ENCODE measurements around the gene HOXD9. TPM values are rescaled to one million over a fixed set of nuclear protein-coding genes. Genes with fewer than 3 reads are reported as not detected.

Gene HOXD9
- total RNA-seq, 2 donors from 2014 or later: not detected

DNA sequence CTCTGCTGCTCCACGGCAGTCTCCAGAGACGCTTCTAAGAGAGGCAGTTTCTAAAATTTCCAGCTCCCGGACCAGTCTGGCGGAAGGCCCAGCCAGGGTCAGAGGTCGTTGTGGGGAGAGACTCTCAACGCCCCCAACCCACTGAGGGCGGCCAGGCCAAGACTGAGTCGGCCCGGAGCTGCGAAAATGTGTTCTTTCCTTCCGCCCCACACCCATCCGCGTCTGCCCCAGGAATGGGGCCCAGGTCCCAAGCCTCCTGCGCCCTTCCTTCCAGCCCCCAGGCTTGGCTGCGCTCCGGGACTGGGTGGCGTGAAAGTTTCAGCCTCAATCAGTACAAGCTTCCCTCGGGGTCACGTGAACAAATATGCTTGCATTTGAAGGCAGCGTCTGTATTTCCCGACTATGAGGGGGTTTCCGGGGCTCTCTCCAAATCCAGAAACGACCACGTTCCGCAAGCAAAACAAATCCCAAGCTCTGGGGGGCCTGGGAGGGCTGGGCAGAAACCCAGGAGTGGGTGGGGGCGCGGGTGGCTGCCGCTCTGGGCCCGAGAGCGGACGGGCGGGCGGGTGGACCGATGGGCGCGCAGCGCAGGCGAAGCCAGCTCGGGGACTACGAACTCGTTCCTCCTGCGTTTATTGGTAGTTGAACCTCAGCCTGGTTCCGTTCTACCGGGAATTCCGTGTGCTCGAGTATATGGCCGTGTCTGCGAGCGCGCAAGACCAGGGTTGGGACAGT is 37.9 kb downstream of the HOXD9 start:
- Mint-ChIP-seq H3K36me3 (ENCODE audit: low read depth) (peaks cover 6% of the 10 kb centered on the region), H3K4me3 (no peak overlapping the region), H3K27ac (no peak overlapping the region), H3K27me3 (peaks cover 61% of the 10 kb centered on the region), H3K4me1 (peaks cover 4% of the 10 kb centered on the region), H3K9me3 (peaks cover 3% of the 10 kb centered on the region)
- ATAC-seq (replicated peaks): no peak

GRCh38 chr2:176160986-176161824 is 38.7 kb downstream of the HOXD9 start:
- Mint-ChIP-seq H3K36me3 (ENCODE audit: low read depth) (peaks cover 6% of the 10 kb centered on the region), H3K27ac (no peak overlapping the region), H3K4me1 (peaks cover 4% of the 10 kb centered on the region), H3K9me3 (peaks cover 3% of the 10 kb centered on the region), H3K4me3 (no peak overlapping the region), H3K27me3 (peaks cover 62% of the 10 kb centered on the region)
- ATAC-seq (replicated peaks): no peak

DNA sequence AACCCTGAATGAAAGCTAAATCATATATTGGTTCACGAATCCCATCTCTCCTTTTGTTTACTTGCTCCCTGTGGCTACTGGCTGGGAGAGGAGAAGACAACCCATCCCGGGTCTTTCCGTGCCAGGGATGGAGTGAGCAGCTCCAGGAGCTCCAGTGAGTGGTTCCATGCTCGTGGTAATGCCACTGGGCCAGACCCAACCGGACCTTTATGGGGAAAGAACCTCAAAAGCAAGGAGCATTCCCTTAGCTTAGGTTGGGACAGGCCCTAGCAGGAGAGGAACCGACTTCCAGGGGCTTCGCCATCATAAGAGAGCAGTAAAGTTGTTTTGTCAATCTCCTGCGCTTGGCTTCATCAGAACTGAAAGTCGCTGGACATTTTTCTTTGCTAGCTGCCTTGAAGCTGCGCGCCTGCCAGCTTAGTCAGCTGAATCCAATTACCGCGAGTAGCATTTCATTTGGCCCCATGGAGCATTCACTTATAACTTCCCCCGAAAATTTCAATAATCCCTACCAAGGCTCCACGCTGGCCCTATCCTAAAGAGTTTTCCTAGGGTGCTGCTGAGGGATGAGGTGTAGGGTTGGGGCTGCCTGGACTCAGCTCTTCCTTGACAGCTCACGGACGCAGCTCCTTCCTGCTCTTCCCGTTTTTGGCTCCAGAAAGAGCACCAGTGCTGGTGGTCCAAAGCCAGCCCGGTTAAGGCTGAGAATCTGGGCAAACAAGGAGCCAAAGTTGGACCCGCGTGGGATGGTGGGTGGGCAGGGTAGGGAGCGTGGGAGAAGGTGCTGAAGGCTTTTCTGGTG is 39.5 kb downstream of the HOXD9 start:
- no peak for ATAC-seq (replicated peaks)

DNA sequence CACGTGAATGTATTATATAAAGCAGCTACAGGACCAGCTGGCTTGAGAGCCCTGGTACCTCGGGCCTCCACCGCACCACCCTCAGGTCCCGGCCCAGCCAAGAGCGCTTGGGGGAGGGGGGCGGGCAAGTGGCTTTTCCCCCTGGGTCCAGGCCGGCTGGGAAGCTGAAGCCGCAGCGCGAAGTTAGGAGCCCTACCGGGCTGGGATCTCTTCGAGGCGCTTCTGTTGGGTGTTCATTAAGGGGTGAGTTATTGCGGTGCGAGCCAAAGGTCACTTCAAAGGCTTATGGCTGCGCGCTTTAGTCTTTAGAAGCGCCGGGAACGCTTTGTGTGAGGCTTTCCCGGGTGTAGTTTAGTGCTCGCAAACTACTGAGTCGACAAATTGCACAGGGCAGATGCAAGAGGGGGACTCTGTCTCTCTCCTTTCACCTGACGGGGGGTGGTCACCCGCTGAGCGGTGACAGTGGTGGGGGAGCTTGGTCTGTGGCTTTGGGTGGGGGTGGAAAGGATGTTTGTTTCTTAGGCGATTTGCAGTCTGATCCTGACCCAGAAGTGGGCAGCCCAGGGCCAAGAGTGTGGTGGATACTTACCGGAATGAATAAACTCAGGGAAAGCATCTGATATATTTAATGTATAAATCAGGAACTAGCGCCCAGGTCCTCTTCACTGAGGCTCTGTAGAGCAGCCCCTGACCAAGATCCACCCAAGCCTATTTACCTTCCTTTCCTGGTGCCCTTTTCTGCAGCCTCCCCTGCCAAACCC is 40.6 kb downstream of the HOXD9 start:
- no peak for ATAC-seq (replicated peaks)
- Mint-ChIP-seq H3K4me1 (peaks cover 4% of the 10 kb centered on the region), H3K9me3 (peaks cover 3% of the 10 kb centered on the region), H3K27me3 (peaks cover 67% of the 10 kb centered on the region), H3K4me3 (no peak overlapping the region), H3K27ac (no peak overlapping the region), H3K36me3 (ENCODE audit: low read depth) (peaks cover 6% of the 10 kb centered on the region)

More for the DNA sequence above, 39.5 kb downstream of the HOXD9 start:
- Mint-ChIP-seq H3K27me3 (peaks cover 65% of the 10 kb centered on the region), H3K27ac (no peak overlapping the region), H3K36me3 (ENCODE audit: low read depth) (peaks cover 6% of the 10 kb centered on the region), H3K9me3 (peaks cover 3% of the 10 kb centered on the region), H3K4me1 (peaks cover 4% of the 10 kb centered on the region), H3K4me3 (no peak overlapping the region)

GRCh38 chr2:176163672-176164056 is 41.1 kb downstream of the HOXD9 start:
- Mint-ChIP-seq H3K27ac (no peak overlapping the region), H3K4me1 (peaks cover 4% of the 10 kb centered on the region), H3K27me3 (peaks cover 65% of the 10 kb centered on the region), H3K9me3 (peaks cover 3% of the 10 kb centered on the region), H3K36me3 (ENCODE audit: low read depth) (peaks cover 6% of the 10 kb centered on the region), H3K4me3 (no peak overlapping the region)
- no peak for ATAC-seq (replicated peaks)

- ATAC-seq (replicated peaks): no peak
- no peak overlapping the region for H3K4me3 Mint-ChIP-seq
Observed at GRCh38 chr2:176164201-176164600, 41.7 kb downstream of the HOXD9 start.

DNA sequence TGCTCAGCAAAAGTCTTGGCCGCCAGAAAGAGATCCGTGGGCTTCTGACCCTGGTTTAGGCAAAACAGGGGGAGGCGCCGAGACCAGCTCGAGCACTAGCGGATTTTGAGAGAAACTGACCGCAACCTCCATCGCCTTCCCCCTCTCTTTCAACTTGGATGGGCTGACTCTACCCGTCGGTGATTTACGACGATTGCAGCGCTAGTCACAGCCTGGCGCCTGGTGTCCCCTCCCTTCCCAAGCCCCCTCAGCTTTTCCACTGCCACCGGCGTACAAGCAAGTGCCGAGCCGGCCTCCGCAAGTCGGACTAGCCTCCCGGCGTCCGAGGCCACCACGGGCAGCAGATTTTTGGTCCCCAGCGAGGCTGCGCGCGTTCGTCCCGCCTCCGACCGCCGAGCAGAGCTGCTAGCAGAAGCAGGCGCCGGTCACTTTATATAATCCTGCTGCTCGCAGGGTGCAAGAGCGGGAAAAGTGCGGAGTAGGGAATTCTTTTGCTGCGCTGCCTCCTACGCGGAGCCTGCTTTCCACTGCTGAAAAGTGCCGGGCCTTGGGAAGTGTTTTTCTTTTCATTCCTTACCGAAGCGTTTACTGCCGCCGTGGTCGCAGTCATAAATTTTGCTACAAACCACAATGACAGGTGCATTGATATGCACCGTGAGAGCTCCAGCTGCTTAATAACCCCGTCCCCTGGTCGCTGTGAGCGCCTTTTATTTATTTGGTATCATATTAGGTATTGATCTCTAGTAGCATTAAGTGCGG is 42.3 kb downstream of the HOXD9 start:
- H3K4me1 Mint-ChIP-seq: peaks cover 4% of the 10 kb centered on the region
- peaks cover 3% of the 10 kb centered on the region for H3K9me3 Mint-ChIP-seq
- H3K27ac Mint-ChIP-seq: no peak overlapping the region
- H3K36me3 Mint-ChIP-seq (ENCODE audit: low read depth): peaks cover 6% of the 10 kb centered on the region
- peaks cover 70% of the 10 kb centered on the region for H3K27me3 Mint-ChIP-seq
- ATAC-seq (replicated peaks): no peak
- no peak overlapping the region for H3K4me3 Mint-ChIP-seq

More at GRCh38 chr2:176164201-176164600, 41.7 kb downstream of the HOXD9 start:
- Mint-ChIP-seq H3K27ac (no peak overlapping the region), H3K9me3 (peaks cover 3% of the 10 kb centered on the region), H3K36me3 (ENCODE audit: low read depth) (peaks cover 6% of the 10 kb centered on the region), H3K4me1 (peaks cover 4% of the 10 kb centered on the region), H3K27me3 (peaks cover 65% of the 10 kb centered on the region)

GRCh38 chr2:176165370-176166050 is 43.0 kb downstream of the HOXD9 start:
- no peak overlapping the region for H3K4me3 Mint-ChIP-seq

GRCh38 chr2:176166272-176166671 is 43.8 kb downstream of the HOXD9 start:
- Mint-ChIP-seq H3K36me3 (ENCODE audit: low read depth) (peaks cover 3% of the 10 kb centered on the region), H3K27me3 (peaks cover 74% of the 10 kb centered on the region), H3K4me1 (no peaks in the 10 kb centered on the region), H3K4me3 (no peak overlapping the region), H3K9me3 (peaks cover 3% of the 10 kb centered on the region), H3K27ac (no peak overlapping the region)
- no peak for ATAC-seq (replicated peaks)

More at GRCh38 chr2:176165370-176166050, 43.0 kb downstream of the HOXD9 start:
- H3K9me3 Mint-ChIP-seq: peaks cover 3% of the 10 kb centered on the region
- H3K27me3 Mint-ChIP-seq: peaks cover 74% of the 10 kb centered on the region
- no peak overlapping the region for H3K27ac Mint-ChIP-seq
- H3K4me1 Mint-ChIP-seq: peaks cover 4% of the 10 kb centered on the region
- H3K36me3 Mint-ChIP-seq (ENCODE audit: low read depth): peaks cover 6% of the 10 kb centered on the region
- ATAC-seq (replicated peaks): no peak

- H3K27ac Mint-ChIP-seq: no peak overlapping the region
- ATAC-seq (replicated peaks): no peak
- peaks cover 64% of the 10 kb centered on the region for H3K27me3 Mint-ChIP-seq
- H3K36me3 Mint-ChIP-seq (ENCODE audit: low read depth): peaks cover 2% of the 10 kb centered on the region
- no peak overlapping the region for H3K4me3 Mint-ChIP-seq
- peaks cover 3% of the 10 kb centered on the region for H3K9me3 Mint-ChIP-seq
- H3K4me1 Mint-ChIP-seq: no peaks in the 10 kb centered on the region
Observed at GRCh38 chr2:176167398-176167797, 44.9 kb downstream of the HOXD9 start.

- no peak overlapping the region for H3K27ac Mint-ChIP-seq
- H3K27me3 Mint-ChIP-seq: peaks cover 65% of the 10 kb centered on the region
- H3K36me3 Mint-ChIP-seq (ENCODE audit: low read depth): peaks cover 6% of the 10 kb centered on the region
- H3K4me1 Mint-ChIP-seq: no peaks in the 10 kb centered on the region
- H3K9me3 Mint-ChIP-seq: peaks cover 1% of the 10 kb centered on the region
- H3K4me3 Mint-ChIP-seq: no peak overlapping the region
- no peak for ATAC-seq (replicated peaks)
Observed at GRCh38 chr2:176169181-176169580, 46.7 kb downstream of the HOXD9 start.

DNA sequence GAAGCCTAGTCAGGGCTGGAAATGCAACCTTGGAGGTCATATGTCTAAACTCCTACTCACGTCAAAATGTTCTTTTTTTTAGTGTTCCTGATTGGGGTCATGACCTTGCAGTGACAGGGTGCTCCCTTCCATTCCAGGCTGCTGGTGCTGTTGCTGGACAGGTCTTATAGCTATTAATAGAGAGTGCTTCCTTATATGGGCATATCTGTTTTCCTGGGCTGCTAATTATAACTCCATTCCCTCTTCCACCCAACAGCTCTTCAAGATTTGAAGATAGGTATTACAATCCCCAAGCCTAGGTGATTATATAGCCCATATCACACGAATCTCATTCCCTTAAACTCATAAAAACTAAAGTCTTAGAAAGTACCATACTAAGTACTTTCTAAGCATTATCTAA is 47.2 kb downstream of the HOXD9 start:
- peaks cover 6% of the 10 kb centered on the region for H3K36me3 Mint-ChIP-seq (ENCODE audit: low read depth)
- H3K27me3 Mint-ChIP-seq: peaks cover 62% of the 10 kb centered on the region
- H3K4me3 Mint-ChIP-seq: no peak overlapping the region
- no peak overlapping the region for H3K27ac Mint-ChIP-seq
- no peak for ATAC-seq (replicated peaks)
- H3K4me1 Mint-ChIP-seq: no peaks in the 10 kb centered on the region
- no peaks in the 10 kb centered on the region for H3K9me3 Mint-ChIP-seq

Measured in activated T-helper 17 cell treated with anti-CD3 and anti-CD28 coated beads, Interleukin-2, amount 50 U/mL, for 72 hours (primary cell).